Adrenal gland (tissue), 12 donors: Measurements from ENCODE around the gene PI4K2B. TPM values are rescaled to one million over a fixed set of nuclear protein-coding genes. Genes with fewer than 3 reads are reported as not detected.
A peak's percentile ranks its signal among the peaks of the same experiment; 100 is the strongest.
"Not testable (repeated sequence)": the region's sequence is repeated elsewhere in the genome, so short reads cannot be mapped to it uniquely, and the experiment has no call there.

Source experiments
- DNase-seq, 7 donors: peaks; one replicate each; pipeline ENCODE4 v3.0.0-alpha.2; 2019 to 2020
- H3K27ac ChIP-seq, 5 donors: fragments of 200-600 bp; sonication (generic) in 4 of 5; 1 replicate in 3 of 5; 2 replicates in 2 of 5; pipeline versions ENCODE4 v1.5.1 to v1.8.0; 2016 to 2020; ENCODE audit warnings: mild to moderate bottlenecking in 1 of 5
- H3K27me3 ChIP-seq: fragments of 200-600 bp; 2 replicates; pipeline ENCODE4 v1.8.0; 2021
- H3K36me3 ChIP-seq, 2 donors: fragments of 200-600 bp; replicated peaks in 1 of 2; 1 replicate in 1 of 2; 2 replicates in 1 of 2; pipeline versions ENCODE4 v1.5.1 to v1.8.0; 2018 to 2022
- H3K4me1 ChIP-seq, 2 donors: fragments of 200-600 bp; replicated peaks in 1 of 2; 1 replicate in 1 of 2; 2 replicates in 1 of 2; pipeline versions ENCODE4 v1.5.1 to v1.8.0; 2018 to 2021
- H3K4me3 ChIP-seq, 4 donors: fragments of 200-600 bp; sonication (generic) in 3 of 4; one replicate each; pipeline ENCODE4 v1.5.1; 2016 to 2018
- H3K9me3 ChIP-seq, 3 donors: fragments of 200-600 bp; sonication (generic) in 1 of 3; replicated peaks in 1 of 3; 1 replicate in 2 of 3; 2 replicates in 1 of 3; pipeline versions ENCODE4 v1.5.1 to v1.8.0; 2016 to 2021
- POLR2A ChIP-seq, 2 donors: fragments of 450-650 bp; IDR thresholded peaks; one replicate each; pipeline ENCODE4 v1.6.1; 2017; ENCODE audit warnings: antibody characterized with exemption in 2 of 2, mild to moderate bottlenecking in 2 of 2, moderate library complexity in 1 of 2
- WGBS, 4 donors: extraction: QIAGEN DNeasy Blood & Tissue Kit in 2 of 4; methylation state at CpG; one replicate each; pipeline versions ENCODE4 v1.1.5 to v1.1.7; 2013 to 2017; 5-methylcytosine and 5-hydroxymethylcytosine counted together
- intact Hi-C, 2 donors: fragments of 100-400 bp; cut with DNase I; formaldehyde crosslinking; loops; one replicate each; pipeline versions ENCODE4 v1.14.1 to v1.15.0; 2022 to 2023
- polyA plus RNA-seq, 3 donors: library from polyadenylated mRNA; stranded (reverse); fragments of 200-250 nt in 2 of 3; fragments of 350-450 nt in 1 of 3; fragmentation: Illumina TruSeq in 1 of 3; extraction: RNeasy Lipid Tissue Mini Kit (QIAGEN cat#74804) in 1 of 3; gene quantifications; one replicate each; pipeline ENCODE4 v1.2.3, GENCODE V29; 2013 to 2014
- total RNA-seq, 9 donors: library from RNA; depleted of rRNA in 4 of 9; stranded (reverse); fragments of >200 nt in 4 of 9; fragments of 120-200 nt in 1 of 9; fragmentation: NEBNext Ultra II Directional in 1 of 9; extraction: Animal tissue kit (Norgen Biotek cat#: 25700) in 1 of 9; gene quantifications; one replicate each; pipeline versions ENCODE4 v1.1.0 to v1.2.4, GENCODE V29; 2013 to 2023
- TF ChIP-seq, protein P1 (sequence below), 6 experiments: fragments of 450-650 bp in 4 of 6; fragments of 200-600 bp in 2 of 6; sonication (generic) in 1 of 6; IDR thresholded peaks; 1 replicate in 5 of 6; 2 replicates in 1 of 6; pipeline versions ENCODE4 v1.5.1 to v1.8.0; 2016 to 2021; ENCODE audit warnings: antibody characterized with exemption in 6 of 6, mild to moderate bottlenecking in 2 of 6, moderate library complexity in 1 of 6
- donor health status: healthy with polysubstance abuse.
- donor health status: Bipolar disorder and iron deficiency.
- donor health status: DM: yes; HTN: yes; CAD: no.
- donor health status: DM: no; HTN: no; CAD: no.
- donor health status: DM: no; HTN: no; CAD: no.
- donor health status: DM: yes; HTN: yes; CAD: no.

Gene PI4K2B
- total and polyA plus RNA-seq, 12 donors: 4.6 to 29.3 (median 13.6) TPM

DNA sequence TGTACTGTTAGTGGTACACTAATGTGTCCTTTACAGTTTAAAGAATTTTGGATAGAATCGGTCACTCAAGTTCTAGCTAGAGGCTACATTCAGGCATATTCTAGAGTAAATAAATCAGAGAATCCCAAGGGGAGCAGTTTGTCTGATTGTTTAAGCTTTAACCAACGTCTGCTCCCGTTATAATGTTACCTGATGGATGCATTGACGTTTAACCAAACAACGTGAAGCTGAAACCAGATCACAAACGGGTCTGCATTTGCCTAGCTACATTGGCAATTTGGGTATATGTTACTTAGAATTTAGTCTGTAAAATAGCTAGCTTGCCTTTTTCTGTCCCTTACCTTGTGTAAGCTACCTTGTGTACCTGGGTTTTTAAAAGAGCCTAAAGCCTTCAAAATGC is 1.6 kb downstream of the PI4K2B start:
- Histone ChIP-seq H3K4me3 (peak overlapping the region in 2 of 4 donors; percentile 3 to 86), H3K27me3 (no peaks in the 10 kb centered on the region), H3K4me1 (peaks cover 4 to 10% of the 10 kb centered on the region in 2 donors), H3K9me3 (no peaks in the 10 kb centered on the region), H3K36me3 (no peaks in the 10 kb centered on the region), H3K27ac (peak overlapping the region in 3 of 5 donors; percentile 96 to 97 (median 96))
- intact Hi-C loops: loop anchor here (10.0 kb wide), 2 partner anchors 51 to 61 kb away; no protein-coding TSS in a partner anchor
- WGBS, 4 donors: 24 to 35% (median 28%) methylated on average over 6 of the region's 6 CpGs
- TF ChIP-seq, protein P1, sequence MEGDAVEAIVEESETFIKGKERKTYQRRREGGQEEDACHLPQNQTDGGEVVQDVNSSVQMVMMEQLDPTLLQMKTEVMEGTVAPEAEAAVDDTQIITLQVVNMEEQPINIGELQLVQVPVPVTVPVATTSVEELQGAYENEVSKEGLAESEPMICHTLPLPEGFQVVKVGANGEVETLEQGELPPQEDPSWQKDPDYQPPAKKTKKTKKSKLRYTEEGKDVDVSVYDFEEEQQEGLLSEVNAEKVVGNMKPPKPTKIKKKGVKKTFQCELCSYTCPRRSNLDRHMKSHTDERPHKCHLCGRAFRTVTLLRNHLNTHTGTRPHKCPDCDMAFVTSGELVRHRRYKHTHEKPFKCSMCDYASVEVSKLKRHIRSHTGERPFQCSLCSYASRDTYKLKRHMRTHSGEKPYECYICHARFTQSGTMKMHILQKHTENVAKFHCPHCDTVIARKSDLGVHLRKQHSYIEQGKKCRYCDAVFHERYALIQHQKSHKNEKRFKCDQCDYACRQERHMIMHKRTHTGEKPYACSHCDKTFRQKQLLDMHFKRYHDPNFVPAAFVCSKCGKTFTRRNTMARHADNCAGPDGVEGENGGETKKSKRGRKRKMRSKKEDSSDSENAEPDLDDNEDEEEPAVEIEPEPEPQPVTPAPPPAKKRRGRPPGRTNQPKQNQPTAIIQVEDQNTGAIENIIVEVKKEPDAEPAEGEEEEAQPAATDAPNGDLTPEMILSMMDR (IDR thresholded peaks at IDR 0.05): no peak
- TF ChIP-seq POLR2A (IDR thresholded peaks at IDR 0.05): no peak
- DNase-seq: no peak

DNA sequence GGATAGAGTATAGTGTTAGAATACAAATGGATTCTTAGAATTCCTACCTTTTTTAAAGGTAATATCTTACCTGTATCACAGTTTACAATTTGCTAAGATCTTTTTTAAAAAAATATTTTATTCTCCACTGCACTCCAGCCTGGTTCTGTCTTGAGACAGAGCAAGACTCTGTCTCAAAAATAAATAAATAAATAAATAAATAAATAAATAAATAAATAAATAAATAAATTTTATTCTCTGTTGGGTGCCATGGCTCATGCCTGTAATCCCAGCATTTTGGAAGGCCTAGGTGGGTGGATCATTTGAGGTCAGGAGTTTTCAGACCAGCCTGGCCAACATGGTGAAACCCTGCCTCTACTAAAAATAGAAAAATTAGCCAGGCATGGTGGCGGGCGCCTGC is 2.2 kb downstream of the PI4K2B start:
- DNase-seq, H3K9me3 ChIP-seq, H3K27me3 ChIP-seq, H3K27ac ChIP-seq, H3K36me3 ChIP-seq, H3K4me3 ChIP-seq: not testable (repeated sequence)
- peaks cover 4 to 10% of the 10 kb centered on the region in 2 donors for H3K4me1 ChIP-seq
- WGBS, 4 donors: 88 to 97% (median 97%) methylated on average over 2 of the region's 2 CpGs
- intact Hi-C loops: loop anchor here (10.0 kb wide), 2 partner anchors 51 to 61 kb away; no protein-coding TSS in a partner anchor

DNA sequence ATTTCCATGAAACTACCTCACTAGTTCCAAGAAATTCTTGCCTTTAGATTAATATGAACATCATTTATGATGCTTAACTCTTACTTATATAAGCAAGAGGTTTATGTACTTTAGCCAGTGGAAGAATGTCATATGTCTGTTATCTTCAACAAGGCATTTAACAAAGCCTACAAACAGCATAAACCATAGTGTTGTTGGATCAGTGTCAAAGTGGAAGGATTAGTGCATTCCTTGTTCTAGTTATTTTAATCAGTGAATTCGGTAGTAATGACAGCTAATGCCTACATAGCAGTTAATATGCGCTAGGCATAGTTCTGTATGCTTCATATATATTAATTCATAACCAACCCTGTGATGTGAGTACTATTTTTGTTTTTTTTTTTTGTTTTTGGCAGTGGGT is 3.1 kb downstream of the PI4K2B start:
- no peak for DNase-seq
- H3K27ac ChIP-seq: no peak overlapping the region
- intact Hi-C loops: loop anchor here (10.0 kb wide), 2 partner anchors 52 to 62 kb away; no protein-coding TSS in a partner anchor
- no peaks in the 10 kb centered on the region for H3K36me3 ChIP-seq
- H3K9me3 ChIP-seq: no peaks in the 10 kb centered on the region
- H3K4me1 ChIP-seq: peaks cover 4 to 10% of the 10 kb centered on the region in 2 donors
- TF ChIP-seq POLR2A (IDR thresholded peaks at IDR 0.05): no peak
- TF ChIP-seq, protein P1 (IDR thresholded peaks at IDR 0.05): no peak
- H3K27me3 ChIP-seq: no peaks in the 10 kb centered on the region
- no peak overlapping the region for H3K4me3 ChIP-seq
- WGBS, 4 donors: 91 to 96% (median 94%) methylated on average over 2 of the region's 2 CpGs

DNA sequence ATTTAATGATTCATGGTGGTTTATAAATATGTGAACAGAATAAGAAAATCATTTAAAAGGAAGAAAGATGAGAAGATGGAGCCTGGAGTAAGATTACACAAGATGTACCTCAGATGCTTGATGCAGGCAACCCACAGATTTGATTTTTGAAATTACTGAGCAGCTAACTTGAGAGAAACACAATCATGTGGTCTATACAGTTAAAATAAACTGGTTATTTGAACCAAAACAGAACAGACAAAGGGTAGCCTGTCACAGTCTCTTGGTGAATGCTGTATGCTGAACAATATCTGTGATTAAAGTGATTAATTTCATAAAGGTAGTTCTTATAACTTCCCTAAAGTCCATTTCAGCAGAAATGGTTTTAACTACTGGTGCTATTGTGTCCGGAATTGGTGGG is 4.2 kb downstream of the PI4K2B start:
- TF ChIP-seq, protein P1 (IDR thresholded peaks at IDR 0.05): no peak
- no peak for TF ChIP-seq POLR2A (IDR thresholded peaks at IDR 0.05)
- intact Hi-C loops: loop anchor here (10.0 kb wide), 2 partner anchors 53 to 63 kb away; no protein-coding TSS in a partner anchor
- Histone ChIP-seq H3K27me3 (no peaks in the 10 kb centered on the region), H3K9me3 (no peaks in the 10 kb centered on the region), H3K4me1 (peaks cover 4 to 10% of the 10 kb centered on the region in 2 donors), H3K27ac (no peak overlapping the region), H3K36me3 (no peaks in the 10 kb centered on the region), H3K4me3 (no peak overlapping the region)
- 92 to 100% (median 97%) methylated on average over 1 of the region's 1 CpG for WGBS, 4 donors
- no peak for DNase-seq

DNA sequence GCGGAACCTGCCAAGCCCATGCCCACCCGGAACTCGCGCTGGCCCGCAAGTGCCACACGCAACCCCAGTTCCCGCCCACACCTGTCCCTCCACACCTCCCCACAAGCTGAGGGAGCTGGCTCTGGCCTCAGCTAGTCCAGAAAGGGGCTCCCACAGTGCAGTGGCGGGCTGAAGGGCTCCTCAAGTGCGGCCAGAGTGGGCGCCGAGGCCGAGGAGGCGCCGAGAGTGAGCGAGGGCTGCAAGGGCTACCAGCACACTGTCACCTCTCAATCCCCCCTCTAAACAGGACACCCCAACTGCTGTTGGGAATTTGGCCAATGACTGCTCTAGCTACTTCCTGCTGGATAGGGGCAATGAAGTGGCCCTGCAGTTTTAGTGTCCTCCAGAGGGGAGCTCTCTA is 5.7 kb downstream of the PI4K2B start:
- DNase-seq, H3K36me3 ChIP-seq, H3K9me3 ChIP-seq, H3K27me3 ChIP-seq, H3K27ac ChIP-seq, H3K4me3 ChIP-seq: not testable (repeated sequence)
- intact Hi-C loops: loop anchor here (10.0 kb wide), 2 partner anchors 55 to 65 kb away; no protein-coding TSS in a partner anchor
- WGBS, 4 donors: 96 to 99% (median 98%) methylated on average over 7 to 15 of the region's 15 CpGs
- peaks cover 4 to 10% of the 10 kb centered on the region in 2 donors for H3K4me1 ChIP-seq

DNA sequence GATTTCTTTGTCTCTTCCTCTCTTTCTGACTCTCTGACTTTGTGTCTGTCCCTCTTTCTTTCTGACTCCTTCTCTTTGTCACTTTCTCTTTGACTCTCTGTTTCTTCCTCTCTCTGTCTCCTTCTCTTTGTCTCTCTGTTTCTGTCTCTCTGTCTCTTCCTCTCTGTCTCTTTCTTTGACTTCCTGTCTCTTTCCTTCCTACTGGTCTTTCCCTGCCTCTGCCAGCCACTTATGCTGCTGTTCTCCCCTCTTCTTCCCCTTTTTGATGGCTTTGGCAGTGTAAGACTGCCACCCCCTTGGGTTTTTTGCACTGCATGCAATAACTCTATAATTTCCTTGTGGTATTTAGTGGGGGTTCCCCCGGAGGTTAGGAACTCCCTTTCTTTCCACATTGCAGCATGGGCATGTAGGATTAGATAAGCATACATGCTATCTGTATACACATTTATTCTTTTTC is 6.9 kb downstream of the PI4K2B start:
- H3K36me3 ChIP-seq, H3K27me3 ChIP-seq, H3K4me3 ChIP-seq, intact Hi-C loops, H3K9me3 ChIP-seq, H3K4me1 ChIP-seq, H3K27ac ChIP-seq, DNase-seq: not testable (repeated sequence)
- WGBS, 4 donors: 79 to 92% (median 84%) methylated on average over 1 of the region's 1 CpG

DNA sequence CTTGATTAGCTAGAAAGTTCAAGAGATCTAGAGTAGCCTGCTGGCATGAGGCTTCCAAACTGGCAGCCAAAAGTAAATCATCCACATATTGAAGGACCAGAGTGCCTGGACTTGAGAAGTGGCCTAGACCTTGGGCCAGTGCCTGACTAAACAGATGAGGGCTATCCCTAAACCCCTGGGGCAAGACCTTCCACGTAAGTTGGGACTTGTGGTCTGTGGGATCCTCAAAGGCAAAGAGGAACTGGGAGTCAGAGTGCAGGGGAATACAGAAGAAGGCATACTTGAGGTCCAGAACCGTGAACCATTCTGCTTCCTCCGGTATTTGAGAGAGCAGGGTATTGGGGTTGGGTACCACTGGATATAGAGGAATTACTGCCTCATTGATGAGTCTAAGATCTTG is 8.4 kb downstream of the PI4K2B start:
- H3K9me3 ChIP-seq, H3K4me1 ChIP-seq, H3K27me3 ChIP-seq, DNase-seq, H3K36me3 ChIP-seq, H3K4me3 ChIP-seq, H3K27ac ChIP-seq, intact Hi-C loops: not testable (repeated sequence)
- 74 to 91% (median 81%) methylated on average over 3 of the region's 3 CpGs for WGBS, 4 donors
